ENCODE data around the gene C15orf39. TPM values are rescaled to one million over a fixed set of nuclear protein-coding genes. Genes with fewer than 3 reads are reported as not detected.

The C15orf39 gene
- polyA plus RNA-seq, 4 donors = 7.7 to 11.5 (median 9.9) TPM

GRCh38 chr15:75171408-75171807 lies 30.3 kb upstream of the C15orf39 start:
- no peak for DNase-seq (ENCODE audit: low read depth in 4 of 4, low spot score in 2 of 4)

GRCh38 chr15:75172284-75172820 lies 29.3 kb upstream of the C15orf39 start:
- DNase-seq (ENCODE audit: low read depth in 4 of 4, low spot score in 2 of 4) = no peak

GRCh38 chr15:75174102-75174501 lies 27.6 kb upstream of the C15orf39 start:
- DNase-seq (ENCODE audit: low read depth in 4 of 4, low spot score in 2 of 4) = no peak

GRCh38 chr15:75174729-75175128 lies 27.0 kb upstream of the C15orf39 start:
- DNase-seq (ENCODE audit: low read depth in 4 of 4, low spot score in 2 of 4) = no peak

- no peak for DNase-seq (ENCODE audit: low read depth in 4 of 4, low spot score in 2 of 4)
Measured at GRCh38 chr15:75176396-75176761, 25.3 kb upstream of the C15orf39 start.

- DNase-seq (ENCODE audit: low read depth in 4 of 4, low spot score in 2 of 4) = no peak
Measured at GRCh38 chr15:75177360-75178071, 24.2 kb upstream of the C15orf39 start.

- DNase-seq (ENCODE audit: low read depth in 4 of 4, low spot score in 2 of 4) = no peak
Measured at GRCh38 chr15:75178171-75178937, 23.3 kb upstream of the C15orf39 start.

- no peak for DNase-seq (ENCODE audit: low read depth in 4 of 4, low spot score in 2 of 4)
Measured at GRCh38 chr15:75178938-75179745, 22.5 kb upstream of the C15orf39 start.

GRCh38 chr15:75179746-75180140 lies 21.9 kb upstream of the C15orf39 start:
- DNase-seq (ENCODE audit: low read depth in 4 of 4, low spot score in 2 of 4) = no peak

- no peak for DNase-seq (ENCODE audit: low read depth in 4 of 4, low spot score in 2 of 4)
Measured at GRCh38 chr15:75181780-75182179, 19.9 kb upstream of the C15orf39 start.

GRCh38 chr15:75182187-75183131 lies 19.2 kb upstream of the C15orf39 start:
- DNase-seq (ENCODE audit: low read depth in 4 of 4, low spot score in 2 of 4) = no peak

GRCh38 chr15:75185271-75186029 lies 16.2 kb upstream of the C15orf39 start:
- DNase-seq (ENCODE audit: low read depth in 4 of 4, low spot score in 2 of 4) = no peak

GRCh38 chr15:75186044-75186443 lies 15.6 kb upstream of the C15orf39 start:
- DNase-seq (ENCODE audit: low read depth in 4 of 4, low spot score in 2 of 4) = no peak

GRCh38 chr15:75188499-75188898 lies 13.2 kb upstream of the C15orf39 start:
- no peak for DNase-seq (ENCODE audit: low read depth in 4 of 4, low spot score in 2 of 4)

- no peak for DNase-seq (ENCODE audit: low read depth in 4 of 4, low spot score in 2 of 4)
Measured at GRCh38 chr15:75191235-75191634, 10.4 kb upstream of the C15orf39 start.

GRCh38 chr15:75192307-75192706 lies 9.4 kb upstream of the C15orf39 start:
- DNase-seq (ENCODE audit: low read depth in 4 of 4, low spot score in 2 of 4) = no peak

GRCh38 chr15:75193272-75193671 lies 8.4 kb upstream of the C15orf39 start:
- no peak for DNase-seq (ENCODE audit: low read depth in 4 of 4, low spot score in 2 of 4)

- no peak for DNase-seq (ENCODE audit: low read depth in 4 of 4, low spot score in 2 of 4)
Measured at GRCh38 chr15:75193976-75194375, 7.7 kb upstream of the C15orf39 start.

- DNase-seq (ENCODE audit: low read depth in 4 of 4, low spot score in 2 of 4) = no peak
Measured at GRCh38 chr15:75194397-75194796, 7.3 kb upstream of the C15orf39 start.

Data from left renal cortex interstitium (tissue), 4 donors.